HepG2 (cell line): ENCODE data around the gene COL18A1. TPM values are rescaled to one million over a fixed set of nuclear protein-coding genes. Genes with fewer than 3 reads are reported as not detected.
A peak's percentile ranks its signal among the peaks of the same experiment; 100 is the strongest.

ENCODE experiments used
- BORCS8-MEF2B ChIP-seq: sonication (generic); formaldehyde crosslinking; IDR thresholded peaks from 2 replicates; pipeline ENCODE4 v1.8.0; 2022; ENCODE audit warnings: mild to moderate bottlenecking, missing genetic modification reagents
- CREM ChIP-seq, 2 experiments: sonication (generic) in 1 of 2; formaldehyde crosslinking in 1 of 2; IDR thresholded peaks; 2 replicates each; pipeline versions ENCODE4 v1.4.0 to v1.6.1; 2016 to 2020; ENCODE audit warnings: antibody characterized with exemption in 1 of 2, mild to moderate bottlenecking in 1 of 2, missing genetic modification reagents in 1 of 2
- FOXO1 ChIP-seq: sonication (generic); formaldehyde crosslinking; IDR thresholded peaks from 2 replicates; pipeline ENCODE4 v1.4.0; 2020; ENCODE audit warnings: missing genetic modification reagents
- JUND ChIP-seq: sonication (generic); formaldehyde crosslinking; IDR thresholded peaks from 2 replicates; pipeline ENCODE4 v1.8.0; 2022; ENCODE audit warnings: mild to moderate bottlenecking, missing genetic modification reagents
- MAZ ChIP-seq, 2 experiments: sonication (generic) in 1 of 2; formaldehyde crosslinking in 1 of 2; IDR thresholded peaks; 2 replicates each; pipeline versions ENCODE4 v1.5.0 to v1.6.1; 2012 to 2020; ENCODE audit warnings: low read depth in 2 of 2, mild to moderate bottlenecking in 2 of 2, borderline replicate concordance in 1 of 2, improper control_type of control experiment in 1 of 2, low read length in 1 of 2, missing genetic modification reagents in 1 of 2, moderate library complexity in 1 of 2
- NCOR1 ChIP-seq: fragments of 200-600 bp; sonication (generic); IDR thresholded peaks from 2 replicates; pipeline ENCODE4 v1.7.0; 2017; ENCODE audit warnings: antibody characterized with exemption, low read length, borderline replicate concordance
- NFRKB ChIP-seq: fragments of 450-650 bp; IDR thresholded peaks from 2 replicates; pipeline ENCODE4 v1.6.1; 2017
- PHF20 ChIP-seq: sonication (generic); formaldehyde crosslinking; IDR thresholded peaks from 2 replicates; pipeline ENCODE4 v1.5.0; 2020; ENCODE audit warnings: mild to moderate bottlenecking, missing genetic modification reagents
- PITX1 ChIP-seq: sonication (generic); formaldehyde crosslinking; IDR thresholded peaks from 2 replicates; pipeline ENCODE4 v1.5.1; 2020; ENCODE audit warnings: mild to moderate bottlenecking, missing genetic modification reagents
- SP1 ChIP-seq, 2 experiments: fragments of 450-650 bp in 1 of 2; sonication (generic) in 1 of 2; formaldehyde crosslinking in 1 of 2; IDR thresholded peaks; 2 replicates each; pipeline versions ENCODE4 v1.4.0 to v1.6.1; 2016 to 2020; ENCODE audit warnings: missing genetic modification reagents in 1 of 2
- ZFX ChIP-seq: sonication (generic); formaldehyde crosslinking; IDR thresholded peaks from 2 replicates; pipeline ENCODE4 v1.4.0; 2020; ENCODE audit warnings: mild to moderate bottlenecking, low read depth, missing genetic modification reagents, moderate library complexity
- ZMYM3 ChIP-seq: sonication (generic); formaldehyde crosslinking; IDR thresholded peaks from 2 replicates; pipeline ENCODE4 v1.5.1; 2020; ENCODE audit warnings: mild to moderate bottlenecking, missing genetic modification reagents
- ZNF124 ChIP-seq: sonication (generic); formaldehyde crosslinking; IDR thresholded peaks from 2 replicates; pipeline ENCODE4 v1.4.0; 2020; ENCODE audit warnings: missing genetic modification reagents
- ZNF441 ChIP-seq: sonication (generic); formaldehyde crosslinking; IDR thresholded peaks from 2 replicates; pipeline ENCODE4 v1.7.0; 2021; ENCODE audit warnings: missing genetic modification reagents, borderline replicate concordance
- ZNF746 ChIP-seq: sonication (generic); formaldehyde crosslinking; IDR thresholded peaks from 2 replicates; pipeline ENCODE4 v1.8.0; 2022; ENCODE audit warnings: mild to moderate bottlenecking, missing genetic modification reagents
- polyA plus RNA-seq, 8 experiments: library from polyadenylated mRNA; depleted of rRNA in 3 of 8; stranded (reverse) in 7 of 8; unstranded in 1 of 8; fragments of >200 nt; fragmentation: Illumina TruSeq in 4 of 8; extraction: Trizol in 4 of 8; gene quantifications; 2 replicates each; pipeline versions ENCODE4 v1.2.1 to v1.2.3, GENCODE V29; 2011 to 2016; ENCODE audit warnings: low read depth in 4 of 8, missing spikeins in 1 of 8, mixed read lengths in 1 of 8; ENCODE audit not compliant: insufficient read depth in 1 of 8
- total RNA-seq, 5 experiments: library from RNA; depleted of rRNA; stranded (reverse); fragments of >200 nt; fragmentation: Illumina TruSeq; extraction: Trizol; gene quantifications; 2 replicates each; pipeline ENCODE4 v1.2.3, GENCODE V29; 2016; ENCODE audit warnings: low read depth in 1 of 5
- TF ChIP-seq, protein P1 (sequence below): sonication (generic); formaldehyde crosslinking; IDR thresholded peaks from 2 replicates; pipeline ENCODE4 v1.4.0; 2020; ENCODE audit warnings: missing genetic modification reagents
- TF ChIP-seq, protein P2 (sequence below): IDR thresholded peaks from 2 replicates; pipeline ENCODE4 v1.6.1; 2016; ENCODE audit warnings: missing compliant biosample characterization, missing genetic modification reagents, borderline replicate concordance
- TF ChIP-seq, protein P3 (sequence below): sonication (generic); formaldehyde crosslinking; IDR thresholded peaks from 2 replicates; pipeline ENCODE4 v1.5.0; 2020; ENCODE audit warnings: mild to moderate bottlenecking, missing genetic modification reagents, borderline replicate concordance
- TF ChIP-seq, protein P4 (sequence below): sonication (generic); formaldehyde crosslinking; IDR thresholded peaks from 2 replicates; pipeline ENCODE4 v1.4.0; 2020; ENCODE audit warnings: low read depth, mild to moderate bottlenecking, missing genetic modification reagents
- TF ChIP-seq, protein P5 (sequence below): sonication (generic); formaldehyde crosslinking; IDR thresholded peaks from 2 replicates; pipeline ENCODE4 v1.8.0; 2022; ENCODE audit warnings: mild to moderate bottlenecking, missing genetic modification reagents, moderate library complexity

COL18A1 gene
- total and polyA plus RNA-seq, 2 of the 13 experiments (the other 11 are each of a cell fraction or from before 2014, with no cell fraction given), result 79.0 to 102 TPM

DNA sequence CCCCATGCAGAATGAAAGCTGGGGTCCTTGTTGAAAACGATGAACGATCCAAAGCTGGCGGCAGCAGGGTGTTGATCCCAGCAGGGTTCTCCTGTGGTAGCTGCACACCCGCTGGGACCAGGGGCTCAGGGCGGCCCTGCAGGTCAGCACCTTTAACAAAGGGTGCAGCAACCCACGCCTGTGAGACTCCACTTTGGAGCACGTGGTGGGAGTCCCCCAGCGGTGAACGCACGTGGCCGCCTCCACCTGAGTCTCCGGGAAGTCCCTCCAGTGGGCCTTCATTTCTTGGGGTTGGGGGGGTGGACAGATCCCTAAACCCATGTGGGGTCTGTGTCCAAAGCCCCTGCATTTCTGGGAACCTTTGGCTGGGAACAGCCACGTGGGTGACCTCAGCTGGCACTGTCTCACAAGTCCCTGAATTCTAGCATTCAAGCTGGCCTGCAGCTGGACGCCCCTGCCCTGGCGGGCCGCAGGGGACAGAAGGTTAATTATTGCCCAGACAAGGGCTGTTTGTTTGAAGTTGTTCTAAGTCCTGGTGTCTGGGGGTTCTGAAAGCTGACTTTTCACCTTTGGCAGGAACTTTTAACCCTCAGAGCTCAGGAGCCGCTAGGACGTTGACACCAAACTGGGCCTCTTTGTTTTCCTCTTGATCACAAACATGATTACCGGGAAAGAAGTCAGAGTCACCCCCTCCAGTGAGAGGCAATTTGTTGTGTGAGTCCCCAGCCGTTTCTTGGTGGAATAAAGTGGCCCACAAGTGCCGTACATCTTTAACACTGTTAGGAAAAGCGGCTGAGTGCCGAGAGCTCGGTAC is 64.5 kb downstream of the COL18A1 start (continued):
- TF ChIP-seq, protein P1, sequence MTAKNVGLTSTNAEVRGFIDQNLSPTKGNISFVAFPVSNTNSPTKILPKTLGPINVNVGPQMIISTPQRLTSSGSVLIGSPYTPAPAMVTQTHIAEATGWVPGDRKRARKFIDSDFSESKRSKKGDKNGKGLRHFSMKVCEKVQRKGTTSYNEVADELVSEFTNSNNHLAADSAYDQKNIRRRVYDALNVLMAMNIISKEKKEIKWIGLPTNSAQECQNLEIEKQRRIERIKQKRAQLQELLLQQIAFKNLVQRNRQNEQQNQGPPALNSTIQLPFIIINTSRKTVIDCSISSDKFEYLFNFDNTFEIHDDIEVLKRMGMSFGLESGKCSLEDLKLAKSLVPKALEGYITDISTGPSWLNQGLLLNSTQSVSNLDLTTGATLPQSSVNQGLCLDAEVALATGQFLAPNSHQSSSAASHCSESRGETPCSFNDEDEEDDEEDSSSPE (CRISPR knock-in tag), result peak; percentile 50; the same call in 1 of the 2 replicates
- peak; percentile 94 for TF ChIP-seq PITX1 (CRISPR knock-in tag)
- TF ChIP-seq, protein P2, sequence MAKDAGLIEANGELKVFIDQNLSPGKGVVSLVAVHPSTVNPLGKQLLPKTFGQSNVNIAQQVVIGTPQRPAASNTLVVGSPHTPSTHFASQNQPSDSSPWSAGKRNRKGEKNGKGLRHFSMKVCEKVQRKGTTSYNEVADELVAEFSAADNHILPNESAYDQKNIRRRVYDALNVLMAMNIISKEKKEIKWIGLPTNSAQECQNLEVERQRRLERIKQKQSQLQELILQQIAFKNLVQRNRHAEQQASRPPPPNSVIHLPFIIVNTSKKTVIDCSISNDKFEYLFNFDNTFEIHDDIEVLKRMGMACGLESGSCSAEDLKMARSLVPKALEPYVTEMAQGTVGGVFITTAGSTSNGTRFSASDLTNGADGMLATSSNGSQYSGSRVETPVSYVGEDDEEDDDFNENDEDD (CRISPR knock-in tag), result no peak; the same call in 1 of the 2 replicates
- TF ChIP-seq ZMYM3 (CRISPR knock-in tag), result no peak
- no peak for TF ChIP-seq PHF20 (CRISPR knock-in tag)
- peak; percentile 84 for TF ChIP-seq ZNF441
- TF ChIP-seq ZFX (CRISPR knock-in tag), result peak; percentile 79
- TF ChIP-seq JUND (CRISPR knock-in tag), result peak; percentile 26; the same call in 1 of the 2 replicates
- peak; percentile 97 for TF ChIP-seq NCOR1
- TF ChIP-seq CREM (IDR thresholded peaks at IDR 0.05), result peak; percentile 93
- no peak for TF ChIP-seq CREM (CRISPR knock-in tag; IDR thresholded peaks at IDR 0.05)
- TF ChIP-seq, protein P3, sequence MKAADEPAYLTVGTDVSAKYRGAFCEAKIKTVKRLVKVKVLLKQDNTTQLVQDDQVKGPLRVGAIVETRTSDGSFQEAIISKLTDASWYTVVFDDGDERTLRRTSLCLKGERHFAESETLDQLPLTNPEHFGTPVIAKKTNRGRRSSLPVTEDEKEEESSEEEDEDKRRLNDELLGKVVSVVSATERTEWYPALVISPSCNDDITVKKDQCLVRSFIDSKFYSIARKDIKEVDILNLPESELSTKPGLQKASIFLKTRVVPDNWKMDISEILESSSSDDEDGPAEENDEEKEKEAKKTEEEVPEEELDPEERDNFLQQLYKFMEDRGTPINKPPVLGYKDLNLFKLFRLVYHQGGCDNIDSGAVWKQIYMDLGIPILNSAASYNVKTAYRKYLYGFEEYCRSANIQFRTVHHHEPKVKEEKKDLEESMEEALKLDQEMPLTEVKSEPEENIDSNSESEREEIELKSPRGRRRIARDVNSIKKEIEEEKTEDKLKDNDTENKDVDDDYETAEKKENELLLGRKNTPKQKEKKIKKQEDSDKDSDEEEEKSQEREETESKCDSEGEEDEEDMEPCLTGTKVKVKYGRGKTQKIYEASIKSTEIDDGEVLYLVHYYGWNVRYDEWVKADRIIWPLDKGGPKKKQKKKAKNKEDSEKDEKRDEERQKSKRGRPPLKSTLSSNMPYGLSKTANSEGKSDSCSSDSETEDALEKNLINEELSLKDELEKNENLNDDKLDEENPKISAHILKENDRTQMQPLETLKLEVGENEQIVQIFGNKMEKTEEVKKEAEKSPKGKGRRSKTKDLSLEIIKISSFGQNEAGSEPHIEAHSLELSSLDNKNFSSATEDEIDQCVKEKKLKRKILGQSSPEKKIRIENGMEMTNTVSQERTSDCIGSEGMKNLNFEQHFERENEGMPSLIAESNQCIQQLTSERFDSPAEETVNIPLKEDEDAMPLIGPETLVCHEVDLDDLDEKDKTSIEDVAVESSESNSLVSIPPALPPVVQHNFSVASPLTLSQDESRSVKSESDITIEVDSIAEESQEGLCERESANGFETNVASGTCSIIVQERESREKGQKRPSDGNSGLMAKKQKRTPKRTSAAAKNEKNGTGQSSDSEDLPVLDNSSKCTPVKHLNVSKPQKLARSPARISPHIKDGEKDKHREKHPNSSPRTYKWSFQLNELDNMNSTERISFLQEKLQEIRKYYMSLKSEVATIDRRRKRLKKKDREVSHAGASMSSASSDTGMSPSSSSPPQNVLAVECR (CRISPR knock-in tag), result peak; percentile 78; the same call in 1 of the 2 replicates
- TF ChIP-seq NFRKB, result no peak
- TF ChIP-seq, protein P4, sequence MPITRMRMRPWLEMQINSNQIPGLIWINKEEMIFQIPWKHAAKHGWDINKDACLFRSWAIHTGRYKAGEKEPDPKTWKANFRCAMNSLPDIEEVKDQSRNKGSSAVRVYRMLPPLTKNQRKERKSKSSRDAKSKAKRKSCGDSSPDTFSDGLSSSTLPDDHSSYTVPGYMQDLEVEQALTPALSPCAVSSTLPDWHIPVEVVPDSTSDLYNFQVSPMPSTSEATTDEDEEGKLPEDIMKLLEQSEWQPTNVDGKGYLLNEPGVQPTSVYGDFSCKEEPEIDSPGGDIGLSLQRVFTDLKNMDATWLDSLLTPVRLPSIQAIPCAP (CRISPR knock-in tag), result no peak
- no peak for TF ChIP-seq SP1 (IDR thresholded peaks at IDR 0.05)
- peak; percentile 12; the same call in 1 of the 2 replicates for TF ChIP-seq SP1 (CRISPR knock-in tag; IDR thresholded peaks at IDR 0.05)
- TF ChIP-seq FOXO1, result peak; percentile 95
- TF ChIP-seq MAZ (IDR thresholded peaks at IDR 0.05; ENCODE audit: borderline replicate concordance, low read depth, low read length), result peak; percentile 57; the same call in 1 of the 2 replicates
- peak; percentile 83 for TF ChIP-seq MAZ (CRISPR knock-in tag; IDR thresholded peaks at IDR 0.05; ENCODE audit: low read depth)
- peak; percentile 71; the same call in 1 of the 2 replicates for TF ChIP-seq ZNF124
- TF ChIP-seq, protein P5, sequence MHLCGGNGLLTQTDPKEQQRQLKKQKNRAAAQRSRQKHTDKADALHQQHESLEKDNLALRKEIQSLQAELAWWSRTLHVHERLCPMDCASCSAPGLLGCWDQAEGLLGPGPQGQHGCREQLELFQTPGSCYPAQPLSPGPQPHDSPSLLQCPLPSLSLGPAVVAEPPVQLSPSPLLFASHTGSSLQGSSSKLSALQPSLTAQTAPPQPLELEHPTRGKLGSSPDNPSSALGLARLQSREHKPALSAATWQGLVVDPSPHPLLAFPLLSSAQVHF (CRISPR knock-in tag), result no peak
- peak; percentile 90 for TF ChIP-seq BORCS8-MEF2B (CRISPR knock-in tag)
- peak; percentile 76; the same call in 1 of the 2 replicates for TF ChIP-seq ZNF746 (CRISPR knock-in tag)
